HFF-Myc (cell line): Measurements from ENCODE around the gene PAN2.
"Not testable (repeated sequence)": the region's sequence is repeated elsewhere in the genome, so short reads cannot be mapped to it uniquely, and the experiment has no call there.

Experiments used
- DNase-seq: peaks from one replicate; pipeline ENCODE4 v3.0.0-alpha.2; 2011; ENCODE audit warnings: low read depth; ENCODE audit errors: extremely low read depth
- H3K4me3 ChIP-seq: replicated peaks from 2 replicates; pipeline ENCODE4 v1.5.1; 2011; ENCODE audit warnings: low read depth, mild to moderate bottlenecking, control low read depth, low read length
- CTCF ChIP-seq: IDR thresholded peaks from 2 replicates; pipeline ENCODE4 v1.5.1; 2012; ENCODE audit warnings: mild to moderate bottlenecking, low read depth, low read length, control low read depth; ENCODE audit errors: missing control alignments

The PAN2 gene

GRCh38 chr12:56338308-56339157 lies 4.7 kb upstream of the PAN2 start, which contains the start of gene IL23A:
Gene IL23A (plus strand): TSS chr12:56338884. CDS start chr12:56339045, 161 bp downstream.
- no peak within 1 kb of the TSS for H3K4me3 ChIP-seq
- no peak for TF ChIP-seq CTCF
- DNase-seq: no peak

GRCh38 chr12:56337753-56338251 lies 4.0 kb upstream of the PAN2 start:
- TF ChIP-seq CTCF: no peak
- no peak overlapping the region for H3K4me3 ChIP-seq
- DNase-seq: no peak

GRCh38 chr12:56336361-56337167 lies 2.8 kb upstream of the PAN2 start:
- DNase-seq: no peak
- TF ChIP-seq CTCF: no peak
- H3K4me3 ChIP-seq: no peak overlapping the region

GRCh38 chr12:56335527-56335926 lies 1.7 kb upstream of the PAN2 start:
- DNase-seq, H3K4me3 ChIP-seq: not testable (repeated sequence)

GRCh38 chr12:56334490-56334793 lies 642 bp upstream of the PAN2 start:
- H3K4me3 ChIP-seq: peak overlapping the region; percentile 59
- DNase-seq: no peak
- TF ChIP-seq CTCF: no peak

- DNase-seq: no peak
- peak overlapping the region; percentile 59 for H3K4me3 ChIP-seq
- TF ChIP-seq CTCF: no peak
These were observed 562 bp downstream of the PAN2 start for GRCh38 chr12:56333197-56333678.
